ENCODE results near the gene PCDHGA9.

PCDHGA9 gene

DNA sequence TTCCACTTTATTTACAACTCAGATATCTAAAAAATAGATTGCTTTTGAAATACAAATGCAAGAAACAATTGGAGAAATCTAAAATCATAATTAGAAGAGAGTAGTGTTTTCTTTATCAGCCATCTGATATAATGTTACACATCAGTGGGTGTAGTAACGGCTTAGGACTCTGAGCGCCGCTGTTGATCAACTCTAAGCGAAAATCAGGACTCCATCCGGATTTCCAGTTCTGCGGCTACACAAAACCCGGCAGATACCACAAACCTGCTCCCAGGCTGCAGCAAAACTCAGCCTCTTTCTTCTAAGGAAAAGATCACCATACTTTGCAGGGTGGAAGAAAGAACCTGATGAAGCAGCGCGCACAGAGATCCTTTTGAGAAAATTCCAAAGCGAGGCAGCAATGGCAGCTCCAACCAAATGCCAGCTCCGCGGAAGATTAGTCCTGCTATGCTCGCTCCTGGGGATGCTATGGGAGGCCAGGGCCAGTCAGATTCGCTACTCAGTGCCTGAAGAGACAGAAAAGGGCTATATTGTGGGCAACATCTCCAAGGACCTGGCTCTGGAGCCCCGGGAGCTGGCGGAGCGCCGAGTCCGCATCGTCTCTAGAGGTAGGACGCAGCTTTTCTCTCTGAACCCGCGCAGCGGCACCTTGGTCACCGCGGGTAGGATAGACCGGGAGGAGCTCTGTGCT is at the start of gene PCDHGA9:
Gene PCDHGA9, plus strand, starts transcription at position 226 of the 691 bp plus-strand sequence. Its CDS starts 175 bp downstream, at position 401.
- DNase-seq (ENCODE audit: low read depth) = no peak
- H3K4me3 ChIP-seq (ENCODE audit: low read depth, low read length) = peak within 1 kb of the TSS; percentile 28
- TF ChIP-seq, protein P1, sequence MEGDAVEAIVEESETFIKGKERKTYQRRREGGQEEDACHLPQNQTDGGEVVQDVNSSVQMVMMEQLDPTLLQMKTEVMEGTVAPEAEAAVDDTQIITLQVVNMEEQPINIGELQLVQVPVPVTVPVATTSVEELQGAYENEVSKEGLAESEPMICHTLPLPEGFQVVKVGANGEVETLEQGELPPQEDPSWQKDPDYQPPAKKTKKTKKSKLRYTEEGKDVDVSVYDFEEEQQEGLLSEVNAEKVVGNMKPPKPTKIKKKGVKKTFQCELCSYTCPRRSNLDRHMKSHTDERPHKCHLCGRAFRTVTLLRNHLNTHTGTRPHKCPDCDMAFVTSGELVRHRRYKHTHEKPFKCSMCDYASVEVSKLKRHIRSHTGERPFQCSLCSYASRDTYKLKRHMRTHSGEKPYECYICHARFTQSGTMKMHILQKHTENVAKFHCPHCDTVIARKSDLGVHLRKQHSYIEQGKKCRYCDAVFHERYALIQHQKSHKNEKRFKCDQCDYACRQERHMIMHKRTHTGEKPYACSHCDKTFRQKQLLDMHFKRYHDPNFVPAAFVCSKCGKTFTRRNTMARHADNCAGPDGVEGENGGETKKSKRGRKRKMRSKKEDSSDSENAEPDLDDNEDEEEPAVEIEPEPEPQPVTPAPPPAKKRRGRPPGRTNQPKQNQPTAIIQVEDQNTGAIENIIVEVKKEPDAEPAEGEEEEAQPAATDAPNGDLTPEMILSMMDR (IDR thresholded peaks at IDR 0.05; ENCODE audit: low read depth, low read length, missing control alignments) = peak; percentile 29
- in situ Hi-C loops (cut with HindIII; ENCODE audit: low sequenced_read_pairs) = no loop called here

DNA sequence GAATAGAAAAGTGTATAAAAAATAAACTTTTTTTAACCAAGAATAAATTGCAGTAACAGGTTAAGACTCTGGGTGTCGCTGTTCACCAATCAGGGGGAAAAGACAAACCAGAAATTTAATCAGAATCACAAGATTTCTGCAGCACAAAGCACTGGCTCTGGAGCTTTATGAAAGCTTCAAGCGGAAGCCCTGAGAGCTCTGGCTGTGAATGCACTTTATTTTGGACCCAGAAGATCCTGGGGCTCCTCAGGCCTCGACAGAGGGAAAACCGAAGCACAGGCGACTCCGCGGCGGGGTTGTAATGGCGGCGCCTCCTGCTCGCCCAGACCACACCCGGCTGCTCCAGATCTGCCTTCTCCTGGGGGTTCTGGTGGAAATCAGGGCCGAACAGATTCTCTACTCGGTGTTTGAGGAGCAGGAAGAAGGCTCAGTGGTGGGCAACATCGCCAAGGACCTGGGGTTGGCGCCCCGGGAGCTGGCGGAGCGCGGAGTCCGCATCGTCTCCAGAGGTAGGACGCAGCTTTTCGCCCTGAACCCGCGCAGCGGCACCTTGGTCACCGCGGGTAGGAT is 47.6 kb upstream of the PCDHGA9 start, which contains the start of gene PCDHGA4:
Gene PCDHGA4, plus strand, starts transcription at position 122 of the 570 bp plus-strand sequence. Its CDS starts 87 bp downstream, at position 209.
- DNase-seq (ENCODE audit: low read depth) = no peak
- TF ChIP-seq, protein P1 (IDR thresholded peaks at IDR 0.05; ENCODE audit: low read depth, low read length, missing control alignments) = peak; percentile 31
- peak within 1 kb of the TSS; percentile 21 for H3K4me3 ChIP-seq (ENCODE audit: low read depth, low read length)
- in situ Hi-C loops (cut with HindIII; ENCODE audit: low sequenced_read_pairs) = no loop called here

DNA sequence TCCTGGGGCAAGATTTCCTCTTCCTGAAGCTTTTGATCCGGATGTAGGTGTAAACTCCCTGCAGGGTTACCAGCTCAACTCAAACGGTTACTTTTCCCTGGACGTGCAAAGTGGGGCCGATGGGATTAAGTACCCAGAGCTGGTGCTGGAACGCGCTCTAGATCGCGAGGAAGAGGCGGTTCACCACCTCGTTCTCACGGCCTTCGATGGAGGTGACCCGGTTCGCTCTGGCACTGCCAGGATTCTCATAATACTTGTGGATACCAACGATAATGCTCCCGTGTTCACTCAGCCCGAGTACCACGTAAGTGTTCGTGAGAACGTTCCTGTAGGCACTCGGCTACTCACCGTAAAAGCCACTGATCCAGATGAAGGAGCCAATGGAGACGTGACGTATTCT is 46.9 kb upstream of the PCDHGA9 start:
- in situ Hi-C loops (cut with HindIII; ENCODE audit: low sequenced_read_pairs) = no loop called here
- no peak for DNase-seq (ENCODE audit: low read depth)
- TF ChIP-seq, protein P1 (IDR thresholded peaks at IDR 0.05; ENCODE audit: low read depth, low read length, missing control alignments) = no peak
- no peak overlapping the region for H3K4me3 ChIP-seq (ENCODE audit: low read depth, low read length)

DNA sequence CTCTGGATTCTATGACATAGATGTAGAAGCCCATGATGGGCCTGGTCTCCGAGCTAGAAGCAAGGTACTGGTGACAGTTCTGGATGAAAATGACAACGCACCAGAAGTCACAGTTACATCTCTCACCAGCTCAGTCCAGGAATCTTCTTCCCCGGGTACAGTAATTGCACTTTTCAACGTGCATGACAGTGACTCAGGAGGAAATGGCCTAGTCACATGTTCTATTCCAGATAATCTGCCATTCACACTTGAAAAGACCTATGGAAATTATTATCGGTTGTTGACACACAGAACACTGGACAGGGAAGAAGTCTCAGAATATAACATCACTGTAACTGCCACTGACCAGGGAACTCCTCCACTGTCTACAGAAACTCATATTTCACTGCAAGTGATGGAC is 46.4 kb upstream of the PCDHGA9 start:
- H3K4me3 ChIP-seq (ENCODE audit: low read depth, low read length) = no peak overlapping the region
- in situ Hi-C loops (cut with HindIII; ENCODE audit: low sequenced_read_pairs) = no loop called here
- DNase-seq (ENCODE audit: low read depth) = no peak
- TF ChIP-seq, protein P1 (IDR thresholded peaks at IDR 0.05; ENCODE audit: low read depth, low read length, missing control alignments) = no peak

DNA sequence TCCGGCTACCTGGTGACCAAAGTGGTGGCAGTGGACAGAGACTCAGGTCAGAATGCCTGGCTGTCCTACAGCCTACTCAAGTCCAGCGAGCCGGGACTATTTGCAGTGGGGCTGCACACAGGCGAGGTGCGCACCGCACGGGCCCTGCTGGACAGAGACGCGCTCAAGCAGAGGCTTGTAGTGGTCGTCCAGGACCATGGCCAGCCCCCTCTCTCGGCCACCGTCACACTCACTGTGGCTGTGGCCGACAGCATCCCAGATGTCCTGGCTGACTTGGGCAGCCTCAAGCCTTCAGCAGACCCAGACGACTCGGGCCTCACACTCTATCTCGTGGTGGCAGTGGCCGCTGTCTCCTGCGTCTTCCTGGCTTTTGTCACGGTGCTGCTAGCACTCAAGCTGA is 45.6 kb upstream of the PCDHGA9 start:
- in situ Hi-C loops (cut with HindIII; ENCODE audit: low sequenced_read_pairs) = no loop called here
- H3K4me3 ChIP-seq (ENCODE audit: low read depth, low read length) = no peak overlapping the region
- no peak for DNase-seq (ENCODE audit: low read depth)
- TF ChIP-seq, protein P1 (IDR thresholded peaks at IDR 0.05; ENCODE audit: low read depth, low read length, missing control alignments) = no peak

DNA sequence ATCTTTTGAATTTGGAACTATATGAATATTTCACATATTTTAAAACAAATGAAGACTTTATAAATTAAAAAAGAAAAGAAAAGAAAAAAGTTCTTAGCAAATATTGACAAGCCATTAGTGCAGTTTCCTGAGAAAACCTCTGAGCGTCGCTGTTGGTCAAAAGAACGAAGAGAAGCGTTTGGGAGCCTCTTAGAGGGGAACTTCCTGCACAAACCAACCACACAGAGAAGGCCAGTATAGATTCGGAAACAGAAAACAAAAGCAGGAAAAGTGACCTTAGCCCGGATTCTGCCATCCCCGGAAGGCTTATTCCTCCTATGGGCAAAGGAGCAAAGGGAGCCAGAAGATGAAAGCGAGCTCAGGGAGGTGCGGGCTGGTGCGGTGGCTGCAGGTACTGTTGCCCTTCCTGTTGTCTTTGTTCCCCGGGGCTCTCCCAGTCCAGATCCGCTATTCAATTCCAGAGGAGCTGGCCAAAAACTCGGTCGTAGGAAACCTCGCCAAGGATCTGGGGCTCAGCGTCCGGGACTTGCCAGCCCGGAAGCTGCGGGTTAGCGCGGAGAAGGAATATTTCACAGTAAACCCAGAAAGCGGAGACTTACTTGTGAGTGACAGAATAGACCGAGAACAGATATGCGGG is 42.7 kb upstream of the PCDHGA9 start, which contains the start of gene PCDHGB2:
Gene PCDHGB2, plus strand, starts transcription at position 205 of the 637 bp plus-strand sequence. Its CDS starts 142 bp downstream, at position 347.
- H3K4me3 ChIP-seq (ENCODE audit: low read depth, low read length) = peak within 1 kb of the TSS; percentile 22
- in situ Hi-C loops (cut with HindIII; ENCODE audit: low sequenced_read_pairs) = no loop called here
- DNase-seq (ENCODE audit: low read depth) = no peak
- TF ChIP-seq, protein P1 (IDR thresholded peaks at IDR 0.05; ENCODE audit: low read depth, low read length, missing control alignments) = peak; percentile 37

Data from astrocyte of the cerebellum (primary cell).